BE2C (cell line): ENCODE measurements around the gene EHBP1.

ENCODE experiments used
- DNase-seq: peaks from one replicate; pipeline ENCODE4 v3.0.0-alpha.2; 2020
- H3K27me3 ChIP-seq: fragments of 250-450 bp; sonication (Bioruptor Pico); 2 replicates; pipeline ENCODE4 v1.5.1; 2020; ENCODE audit warnings: mild to moderate bottlenecking
- H3K36me3 ChIP-seq: fragments of 250-450 bp; sonication (Bioruptor Pico); 2 replicates; pipeline ENCODE4 v1.5.1; 2020; ENCODE audit warnings: mild to moderate bottlenecking
- H3K4me1 ChIP-seq: fragments of 250-450 bp; sonication (Bioruptor Pico); 2 replicates; pipeline ENCODE4 v1.5.1; 2020
- H3K4me3 ChIP-seq: 2 replicates; pipeline ENCODE4 v1.5.1; 2011; ENCODE audit warnings: low read depth, low read length
- H3K9me3 ChIP-seq: fragments of 250-450 bp; sonication (Bioruptor Pico); 2 replicates; pipeline ENCODE4 v1.5.1; 2020
- CTCF ChIP-seq: IDR thresholded peaks from 2 replicates; pipeline ENCODE4 v1.5.1; 2012; ENCODE audit warnings: mild to moderate bottlenecking, low read depth, low read length

EHBP1 gene

DNA sequence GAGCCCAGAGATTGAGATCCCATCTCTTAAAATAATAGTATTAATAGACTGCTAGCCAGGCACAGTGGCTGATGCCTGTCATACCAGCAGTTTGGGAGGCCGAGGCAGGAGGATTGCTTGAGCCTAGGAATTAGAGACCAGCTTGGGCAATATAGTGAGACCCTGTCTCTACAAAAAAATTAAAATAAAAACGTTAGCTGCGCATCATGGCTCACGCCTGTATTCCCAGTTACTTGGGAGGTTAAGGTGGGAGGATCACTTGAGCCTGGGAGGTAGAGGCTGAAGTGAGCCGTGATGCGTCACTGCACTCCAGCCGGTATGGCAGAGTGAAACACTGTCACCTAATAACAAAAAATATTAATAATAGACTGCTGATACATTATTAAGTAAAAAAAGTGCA lies 178.1 kb downstream of the EHBP1 start:
- TF ChIP-seq CTCF: no peak
- no peaks in the 10 kb centered on the region for H3K36me3 ChIP-seq
- no peaks in the 10 kb centered on the region for H3K9me3 ChIP-seq
- DNase-seq: no peak
- H3K4me3 ChIP-seq: no peak overlapping the region
- no peaks in the 10 kb centered on the region for H3K4me1 ChIP-seq
- H3K27me3 ChIP-seq: no peaks in the 10 kb centered on the region

DNA sequence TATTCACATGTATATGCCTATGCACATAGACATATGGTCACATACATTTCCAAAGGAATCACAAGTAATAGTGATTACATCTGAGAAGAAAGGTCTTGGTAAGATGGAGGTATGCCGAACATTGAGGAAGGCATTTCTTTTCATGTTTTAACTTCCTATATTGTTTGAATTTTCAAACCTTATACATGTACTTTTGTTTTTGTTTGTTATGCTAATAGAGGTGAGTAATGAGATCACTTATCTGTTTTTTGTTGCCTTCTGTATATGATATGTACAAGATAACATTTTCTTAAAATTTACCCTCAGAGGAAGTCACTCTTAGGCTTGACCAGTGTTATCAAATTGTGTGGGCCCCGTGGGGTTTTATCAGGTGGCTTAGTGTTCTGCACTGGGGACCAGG lies 178.6 kb downstream of the EHBP1 start:
- Histone ChIP-seq H3K9me3 (no peaks in the 10 kb centered on the region), H3K27me3 (no peaks in the 10 kb centered on the region), H3K4me3 (no peak overlapping the region), H3K4me1 (no peaks in the 10 kb centered on the region), H3K36me3 (no peaks in the 10 kb centered on the region)
- DNase-seq: no peak
- no peak for TF ChIP-seq CTCF

DNA sequence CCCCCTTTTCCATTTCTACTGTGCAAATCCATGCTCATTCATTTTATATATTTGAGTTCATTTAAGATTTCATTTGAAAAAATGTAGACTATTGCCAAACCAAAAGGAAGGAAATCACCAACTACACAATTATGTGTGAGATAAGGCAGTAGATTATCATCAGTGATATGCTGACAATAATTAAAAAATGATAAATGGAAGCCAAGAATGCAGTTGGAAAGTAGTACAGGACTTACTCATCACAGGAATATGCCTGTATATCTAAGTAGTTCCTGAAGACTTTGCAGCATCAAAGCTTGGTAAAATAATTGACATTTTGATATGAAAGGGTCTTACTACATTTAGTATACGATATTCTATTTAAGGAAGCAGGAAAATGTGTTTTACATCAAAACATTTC lies 179.0 kb downstream of the EHBP1 start:
- no peak for TF ChIP-seq CTCF
- Histone ChIP-seq H3K4me3 (no peak overlapping the region), H3K36me3 (no peaks in the 10 kb centered on the region), H3K9me3 (no peaks in the 10 kb centered on the region), H3K27me3 (no peaks in the 10 kb centered on the region), H3K4me1 (no peaks in the 10 kb centered on the region)
- DNase-seq: no peak

- DNase-seq: no peak
- TF ChIP-seq CTCF: no peak
- no peaks in the 10 kb centered on the region for H3K27me3 ChIP-seq
- no peaks in the 10 kb centered on the region for H3K9me3 ChIP-seq
- H3K36me3 ChIP-seq: no peaks in the 10 kb centered on the region
- H3K4me3 ChIP-seq: no peak overlapping the region
- H3K4me1 ChIP-seq: no peaks in the 10 kb centered on the region
Measured at GRCh38 chr2:62894966-62895631, 189.6 kb downstream of the EHBP1 start.

DNA sequence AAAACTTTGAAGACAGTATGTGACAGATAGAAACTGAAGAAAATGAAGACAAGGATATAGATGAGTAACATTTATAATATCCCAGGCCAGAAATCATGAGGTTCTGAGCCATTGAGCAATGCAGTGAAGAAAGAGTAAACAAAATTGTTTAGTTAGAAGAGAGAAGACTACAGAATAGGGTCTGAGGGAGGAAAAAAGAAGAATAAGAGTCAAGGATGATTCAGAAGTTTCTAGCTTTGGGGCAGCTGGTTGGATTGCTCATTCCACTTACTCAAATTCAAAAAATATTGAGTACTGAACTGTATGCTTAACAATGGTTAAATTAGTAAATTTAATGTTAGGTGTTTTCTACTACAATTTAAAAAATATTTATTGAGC lies 190.1 kb downstream of the EHBP1 start:
- no peak overlapping the region for H3K4me3 ChIP-seq
- no peak for DNase-seq
- no peaks in the 10 kb centered on the region for H3K27me3 ChIP-seq
- no peaks in the 10 kb centered on the region for H3K36me3 ChIP-seq
- no peak for TF ChIP-seq CTCF
- H3K4me1 ChIP-seq: no peaks in the 10 kb centered on the region
- H3K9me3 ChIP-seq: no peaks in the 10 kb centered on the region

DNA sequence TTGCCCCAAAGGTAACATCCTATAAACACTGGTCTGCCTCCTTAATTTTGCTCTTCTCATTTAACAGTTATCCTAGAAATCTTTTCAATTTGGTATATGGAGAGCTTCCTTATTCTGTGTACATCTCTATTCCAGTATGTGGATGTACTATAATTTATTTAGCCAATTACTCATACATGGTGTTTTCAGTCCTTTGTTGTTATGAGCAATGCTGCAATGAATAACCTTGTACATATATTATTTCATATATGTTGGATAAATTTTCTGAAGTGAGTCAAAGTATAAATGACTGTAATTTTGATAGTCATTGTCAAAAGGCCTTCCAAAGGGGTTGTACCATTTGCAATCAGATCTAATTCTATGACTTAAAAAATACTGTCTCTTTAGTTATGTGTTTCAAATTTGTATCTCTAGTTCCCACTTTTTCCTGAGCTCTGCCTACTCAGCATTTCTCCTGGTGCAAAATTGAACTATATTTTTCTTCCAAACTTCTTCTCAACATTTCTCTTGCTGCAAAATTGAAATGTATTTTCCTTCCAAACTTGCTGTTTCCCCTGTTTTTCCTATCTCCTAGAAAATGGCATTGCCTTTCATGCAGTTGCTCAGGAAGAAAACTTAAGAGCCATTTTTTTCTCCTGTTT lies 191.8 kb downstream of the EHBP1 start:
- Histone ChIP-seq H3K36me3 (no peaks in the 10 kb centered on the region), H3K4me3 (no peak overlapping the region), H3K4me1 (no peaks in the 10 kb centered on the region), H3K9me3 (no peaks in the 10 kb centered on the region), H3K27me3 (no peaks in the 10 kb centered on the region)
- no peak for DNase-seq
- no peak for TF ChIP-seq CTCF
